NCI-H1694 treated with DMSO at 0.1 percent for 48 hours (cell line): Measurements from ENCODE around the gene MARK2.

Experiments
- DNase-seq: peaks from one replicate; lab custom pipeline; 2025; lab: John Stamatoyannopoulos, UW

Gene MARK2

DNA sequence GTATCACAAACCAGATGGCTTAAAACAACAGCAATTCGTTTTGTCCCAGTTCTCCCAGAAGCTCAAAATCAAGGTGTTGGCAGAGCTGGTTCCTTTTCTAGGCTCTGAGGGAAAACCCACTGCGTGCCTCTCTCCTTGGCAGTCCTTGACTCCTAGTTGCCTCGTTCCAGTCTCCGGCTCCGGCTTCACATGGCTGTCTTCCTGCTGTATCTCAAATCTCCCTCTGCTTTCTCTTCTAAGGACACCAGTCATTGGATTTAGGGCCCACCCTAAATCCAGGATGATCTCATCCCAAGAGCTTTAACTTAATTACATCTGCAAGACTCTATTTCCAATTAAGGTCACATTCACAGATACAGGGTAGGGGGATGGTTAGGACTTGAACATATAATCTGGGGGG is 90.7 kb downstream of the MARK2 start:
- DNase-seq = no peak

- no peak for DNase-seq
Measured at GRCh38 chr11:63931045-63931444, 92.1 kb downstream of the MARK2 start.

- DNase-seq = no peak
Measured at GRCh38 chr11:63931876-63932275, 93.0 kb downstream of the MARK2 start.

- DNase-seq = no peak
Measured at GRCh38 chr11:63933459-63933858, 94.5 kb downstream of the MARK2 start.

DNA sequence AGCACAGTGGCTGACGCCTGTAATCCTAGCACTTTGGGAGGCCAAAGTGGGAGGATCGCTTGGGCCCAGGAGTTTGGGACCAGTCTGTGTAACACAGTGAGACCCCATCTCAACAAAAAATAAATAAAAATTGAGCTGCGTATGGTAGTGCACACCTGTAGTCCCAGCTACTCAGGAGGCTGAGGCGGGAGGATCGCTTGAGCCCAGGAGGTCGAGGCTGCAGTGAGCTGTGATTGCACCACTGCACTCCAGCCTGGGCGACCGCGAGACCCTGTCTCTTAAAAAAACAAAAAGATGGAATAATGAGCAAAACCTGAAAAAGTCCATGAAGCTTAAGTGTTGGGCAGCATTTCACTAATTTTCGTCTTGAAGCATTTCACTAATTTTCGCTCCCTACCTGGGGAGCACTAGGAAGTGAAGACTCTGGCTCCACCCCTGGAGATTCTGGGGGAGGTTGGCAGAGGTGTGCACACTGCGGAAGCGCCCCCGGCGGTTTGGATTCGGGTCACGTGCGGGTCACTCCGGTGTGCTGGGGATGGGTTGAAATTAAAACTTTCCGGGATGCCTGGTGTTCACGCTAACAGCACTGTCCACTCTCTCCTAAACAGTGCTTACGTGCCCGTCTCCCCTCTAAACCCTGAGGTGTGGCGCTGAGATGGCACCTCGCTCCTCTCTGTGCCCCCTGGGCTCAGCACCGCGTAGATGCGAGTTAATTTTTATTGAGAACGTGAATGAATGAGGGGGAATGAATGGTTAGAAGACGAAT is 99.0 kb downstream of the MARK2 start:
- DNase-seq = no peak

- peak; percentile 81 for DNase-seq
Measured at GRCh38 chr11:63938479-63939396, 99.8 kb downstream of the MARK2 start, which contains the start of gene NAA40. Gene NAA40 (plus strand): TSS chr11:63939002. CDS start chr11:63939097, 95 bp downstream.

- no peak for DNase-seq
Measured at GRCh38 chr11:63939397-63939891, 100.5 kb downstream of the MARK2 start.

DNA sequence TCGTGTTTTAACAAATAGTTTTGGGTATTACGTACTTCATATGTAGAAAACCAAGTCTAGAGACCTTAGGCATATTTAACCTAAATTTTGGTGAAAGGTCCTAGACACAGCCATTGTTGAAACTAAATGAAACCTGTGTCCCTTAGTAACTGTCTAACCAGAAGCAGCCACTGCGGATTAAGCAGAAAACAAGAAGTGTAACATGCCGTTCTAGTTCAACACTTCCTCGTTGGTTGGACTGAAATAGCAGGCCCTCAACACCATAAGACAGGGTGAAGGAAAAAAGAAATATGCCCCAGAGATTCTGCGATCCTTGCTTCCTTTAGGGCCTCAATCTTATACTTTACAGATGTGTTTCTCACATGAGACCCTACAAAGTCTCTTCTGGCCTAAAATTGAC is 101.9 kb downstream of the MARK2 start:
- DNase-seq = no peak

- DNase-seq = no peak
Measured at GRCh38 chr11:63941901-63942300, 103.0 kb downstream of the MARK2 start.

DNA sequence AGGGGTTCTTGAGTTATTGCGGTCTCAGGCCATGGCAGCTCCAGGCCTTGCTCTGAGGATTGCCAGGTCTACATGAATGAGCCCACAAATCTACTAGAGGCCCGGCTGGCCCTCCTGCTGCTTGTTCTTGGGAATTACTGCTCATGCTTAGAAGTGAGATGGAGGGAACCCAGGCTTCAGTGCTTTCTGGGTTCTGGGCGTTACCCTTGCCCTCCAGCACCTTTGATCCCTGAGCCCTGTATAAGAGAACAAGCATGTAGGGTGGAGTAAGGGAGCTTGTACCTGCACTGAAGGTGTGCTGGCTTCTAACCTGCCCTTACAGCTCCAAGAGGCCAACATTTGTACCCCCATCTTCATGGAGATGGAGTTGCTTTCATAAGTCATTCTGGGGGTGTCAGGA is 103.9 kb downstream of the MARK2 start:
- DNase-seq = no peak

GRCh38 chr11:63944987-63945386 is 106.1 kb downstream of the MARK2 start:
- no peak for DNase-seq

- peak; percentile 54 for DNase-seq
Measured at GRCh38 chr11:63945477-63946163, 106.7 kb downstream of the MARK2 start.

DNA sequence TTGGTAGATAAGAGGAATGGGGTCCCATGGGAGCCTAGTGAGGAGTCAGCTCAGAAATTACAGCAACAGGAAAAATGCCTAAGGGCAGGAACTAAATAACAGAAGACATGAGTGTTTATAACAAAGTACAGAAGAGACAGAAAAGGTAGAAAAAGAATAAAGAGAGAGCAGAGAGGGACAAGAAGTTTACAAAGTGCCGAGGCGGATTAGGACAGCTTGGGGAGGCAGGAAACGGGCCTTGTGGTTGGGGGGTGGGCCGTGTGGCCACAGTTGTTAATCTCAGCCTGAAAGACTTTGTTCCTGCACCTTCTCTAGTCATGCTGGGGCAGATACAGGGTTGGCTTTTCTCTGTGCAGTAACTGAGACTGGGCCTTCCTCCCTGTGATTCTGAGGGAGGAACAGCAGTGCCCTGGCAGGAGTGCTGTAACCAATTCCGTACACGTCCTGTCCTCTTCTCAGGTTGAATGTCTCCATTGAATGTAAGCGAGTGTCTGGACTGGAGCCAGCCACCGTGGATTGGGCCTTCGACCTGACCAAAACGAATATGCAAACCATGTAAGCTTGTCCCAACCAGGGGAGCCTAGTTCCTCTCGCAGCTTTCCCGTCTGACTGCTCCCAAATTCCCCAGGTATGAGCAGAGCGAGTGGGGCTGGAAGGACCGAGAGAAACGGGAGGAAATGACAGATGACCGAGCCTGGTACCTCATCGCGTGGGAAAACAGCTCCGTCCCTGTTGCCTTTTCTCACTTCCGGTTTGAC is 113.0 kb downstream of the MARK2 start:
- no peak for DNase-seq

- no peak for DNase-seq
Measured at GRCh38 chr11:63952570-63952969, 113.7 kb downstream of the MARK2 start.

DNA sequence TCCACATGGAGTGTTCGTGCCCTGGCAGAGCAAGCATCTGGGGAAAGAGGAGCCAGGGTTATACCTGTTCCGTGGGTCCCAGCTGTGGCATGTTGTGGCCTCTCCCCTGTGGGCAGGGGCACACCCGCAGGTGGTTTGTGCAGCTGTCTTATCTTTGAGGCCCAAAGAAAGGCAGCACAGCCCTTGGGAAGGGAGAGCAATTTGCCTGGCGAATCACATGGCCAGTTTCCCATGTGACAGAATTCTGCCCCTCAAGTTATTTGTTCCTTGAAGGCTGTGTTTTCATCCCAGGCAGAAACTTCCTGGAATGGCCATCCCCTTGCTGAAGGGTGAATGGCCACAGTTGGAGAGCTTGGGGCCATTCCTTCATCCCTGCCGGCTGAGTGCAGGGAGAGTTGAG is 119.1 kb downstream of the MARK2 start:
- DNase-seq = no peak
